Mesodermal cell (in vitro differentiated cells): ENCODE results near the gene APOC4.
A peak's percentile ranks its signal among the peaks of the same experiment; 100 is the strongest.
"Not testable (repeated sequence)": the region's sequence is repeated elsewhere in the genome, so short reads cannot be mapped to it uniquely, and the experiment has no call there.

ENCODE experiments used
- H3K27ac ChIP-seq: 2 replicates; pipeline ENCODE4 v1.7.0; 2013; ENCODE audit warnings: mild to moderate bottlenecking, low read depth, low read length, moderate library complexity; ENCODE audit not compliant: severe bottlenecking
- H3K36me3 ChIP-seq: 2 replicates; pipeline ENCODE4 v1.7.1; 2013; ENCODE audit warnings: mild to moderate bottlenecking, low read length, moderate library complexity; ENCODE audit not compliant: control insufficient read depth, insufficient read depth
- H3K4me1 ChIP-seq: one replicate; pipeline ENCODE4 v1.7.1; 2013; ENCODE audit warnings: mild to moderate bottlenecking, low read length; ENCODE audit not compliant: insufficient read depth, control insufficient read depth, poor library complexity, severe bottlenecking
- H3K4me3 ChIP-seq: 2 replicates; pipeline ENCODE4 v1.7.0; 2013; ENCODE audit warnings: low read length, control low read depth, mild to moderate bottlenecking; ENCODE audit not compliant: insufficient read depth, poor library complexity, severe bottlenecking; ENCODE audit errors: extremely low read depth
- H3K9me3 ChIP-seq: 2 replicates; pipeline ENCODE4 v1.7.1; 2013; ENCODE audit warnings: mild to moderate bottlenecking, low read length, moderate library complexity; ENCODE audit not compliant: control insufficient read depth
- WGBS, 2 experiments: methylation state at CpG; one replicate each; pipeline ENCODE4 v1.1.5; 2013; ENCODE audit warnings: missing lambda C conversion rate in 2 of 2; ENCODE audit not compliant: insufficient coverage in 2 of 2; 5-methylcytosine and 5-hydroxymethylcytosine counted together

The APOC4 gene

DNA sequence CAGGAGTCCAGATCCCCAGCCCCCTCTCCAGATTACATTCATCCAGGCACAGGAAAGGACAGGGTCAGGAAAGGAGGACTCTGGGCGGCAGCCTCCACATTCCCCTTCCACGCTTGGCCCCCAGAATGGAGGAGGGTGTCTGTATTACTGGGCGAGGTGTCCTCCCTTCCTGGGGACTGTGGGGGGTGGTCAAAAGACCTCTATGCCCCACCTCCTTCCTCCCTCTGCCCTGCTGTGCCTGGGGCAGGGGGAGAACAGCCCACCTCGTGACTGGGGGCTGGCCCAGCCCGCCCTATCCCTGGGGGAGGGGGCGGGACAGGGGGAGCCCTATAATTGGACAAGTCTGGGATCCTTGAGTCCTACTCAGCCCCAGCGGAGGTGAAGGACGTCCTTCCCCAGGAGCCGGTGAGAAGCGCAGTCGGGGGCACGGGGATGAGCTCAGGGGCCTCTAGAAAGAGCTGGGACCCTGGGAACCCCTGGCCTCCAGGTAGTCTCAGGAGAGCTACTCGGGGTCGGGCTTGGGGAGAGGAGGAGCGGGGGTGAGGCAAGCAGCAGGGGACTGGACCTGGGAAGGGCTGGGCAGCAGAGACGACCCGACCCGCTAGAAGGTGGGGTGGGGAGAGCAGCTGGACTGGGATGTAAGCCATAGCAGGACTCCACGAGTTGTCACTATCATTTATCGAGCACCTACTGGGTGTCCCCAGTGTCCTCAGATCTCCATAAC is 36.4 kb upstream of the APOC4 start, which contains the start of gene APOE:
TSS of gene APOE (plus strand) at position 360 of the 724 bp plus-strand sequence. CDS start 829 bp downstream, outside the sequence.
- H3K9me3 ChIP-seq = no peaks in the 10 kb centered on the region
- 1 to 4% methylated on average over 14 to 16 of the region's 20 CpGs for WGBS, 2 experiments
- peaks cover 10% of the 10 kb centered on the region for H3K4me1 ChIP-seq
- peak within 1 kb of the TSS; percentile 83 for H3K27ac ChIP-seq
- H3K4me3 ChIP-seq = peak within 1 kb of the TSS; percentile 61
- peaks cover 46% of the 10 kb centered on the region for H3K36me3 ChIP-seq

- Histone ChIP-seq H3K9me3 (no peaks in the 10 kb centered on the region), H3K4me3 (no peak overlapping the region), H3K36me3 (peaks cover 26% of the 10 kb centered on the region), H3K4me1 (peaks cover 19% of the 10 kb centered on the region), H3K27ac (no peak overlapping the region)
- WGBS, 2 experiments = 95 to 97% methylated on average over 9 to 11 of the region's 12 CpGs
Measured at GRCh38 chr19:44907613-44908012, 34.4 kb upstream of the APOC4 start.

- Histone ChIP-seq H3K4me3 (no peak overlapping the region), H3K9me3 (no peaks in the 10 kb centered on the region), H3K36me3 (peaks cover 23% of the 10 kb centered on the region), H3K4me1 (peaks cover 19% of the 10 kb centered on the region), H3K27ac (no peak overlapping the region)
- 95 to 96% methylated on average over 37 to 46 of the region's 46 CpGs for WGBS, 2 experiments
Measured at GRCh38 chr19:44908074-44908835, 33.8 kb upstream of the APOC4 start.

- H3K4me1 ChIP-seq = peaks cover 19% of the 10 kb centered on the region
- whole genome bisulfite sequencing, 2 experiments = 97% methylated on average over 41 to 42 of the region's 44 CpGs
- H3K4me3 ChIP-seq = no peak overlapping the region
- peaks cover 23% of the 10 kb centered on the region for H3K36me3 ChIP-seq
- no peak overlapping the region for H3K27ac ChIP-seq
- no peaks in the 10 kb centered on the region for H3K9me3 ChIP-seq
Measured at GRCh38 chr19:44908836-44909261, 33.2 kb upstream of the APOC4 start.

GRCh38 chr19:44909775-44910174 is 32.3 kb upstream of the APOC4 start:
- peaks cover 23% of the 10 kb centered on the region for H3K36me3 ChIP-seq

GRCh38 chr19:44911896-44912295 is 30.1 kb upstream of the APOC4 start:
- WGBS, 2 experiments = 90 to 100% methylated on average over 5 of the region's 6 CpGs
- H3K9me3 ChIP-seq, H3K4me3 ChIP-seq, H3K27ac ChIP-seq: not testable (repeated sequence)
- Histone ChIP-seq H3K4me1 (peaks cover 22% of the 10 kb centered on the region), H3K36me3 (peaks cover 23% of the 10 kb centered on the region)

More at GRCh38 chr19:44909775-44910174, 32.3 kb upstream of the APOC4 start:
- no peaks in the 10 kb centered on the region for H3K9me3 ChIP-seq
- H3K4me1 ChIP-seq = peaks cover 25% of the 10 kb centered on the region
- no peak overlapping the region for H3K4me3 ChIP-seq
- WGBS, 2 experiments = 100% methylated on average over 1 of the region's 5 CpGs; no CpG with 5 or more reads in 1 of the 2 experiments
- H3K27ac ChIP-seq = peak overlapping the region; percentile 41

- H3K27ac ChIP-seq = no peak overlapping the region
- peaks cover 22% of the 10 kb centered on the region for H3K4me1 ChIP-seq
- H3K9me3 ChIP-seq = no peaks in the 10 kb centered on the region
- H3K36me3 ChIP-seq = peaks cover 14% of the 10 kb centered on the region
- no peak overlapping the region for H3K4me3 ChIP-seq
- 86 to 93% methylated on average over 3 of the region's 6 CpGs for WGBS, 2 experiments
Measured at GRCh38 chr19:44912854-44913253, 29.2 kb upstream of the APOC4 start.

DNA sequence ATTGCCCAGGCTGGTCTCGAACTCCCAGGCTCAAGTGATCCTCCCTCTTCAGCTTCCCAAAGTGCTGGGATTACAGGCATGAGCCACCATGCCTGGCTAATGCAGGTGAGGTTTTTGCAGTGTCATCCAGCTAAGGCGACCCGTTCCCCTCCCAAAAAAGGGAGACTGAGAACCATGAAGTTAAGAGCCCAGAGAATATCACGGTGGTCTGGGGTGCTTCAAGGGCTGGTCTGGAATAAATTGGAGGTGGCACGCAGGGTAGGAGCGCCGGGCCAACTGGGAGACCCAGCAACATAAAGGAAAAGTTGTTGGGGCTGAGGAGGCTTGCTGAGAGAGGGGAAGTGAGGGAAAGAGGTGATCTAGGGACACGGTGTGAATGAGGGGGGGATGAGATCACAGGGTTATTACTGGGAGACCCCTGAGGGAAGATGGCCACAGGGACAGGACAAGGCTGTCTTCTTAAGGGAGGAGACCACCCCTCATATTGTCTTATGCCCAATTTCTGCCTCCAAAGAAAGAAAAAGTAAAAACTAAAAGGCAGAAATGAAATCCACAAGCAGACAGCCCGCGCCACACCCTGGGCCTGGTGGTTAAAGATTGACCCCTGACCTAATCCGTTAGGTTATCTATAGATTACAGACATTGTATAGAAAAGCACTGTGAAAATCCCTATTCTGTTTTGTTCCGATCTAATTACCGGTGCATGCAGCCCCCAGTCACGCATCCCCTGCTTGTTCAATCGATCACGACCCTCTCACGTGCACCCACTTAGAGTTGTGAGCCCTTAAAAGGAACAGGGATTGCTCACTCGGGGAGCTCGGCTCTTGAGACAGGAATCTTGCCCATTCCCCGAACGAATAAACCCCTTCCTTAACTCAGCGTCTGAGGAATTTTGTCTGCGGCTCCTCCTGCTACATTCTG is 28.3 kb upstream of the APOC4 start:
- Histone ChIP-seq H3K27ac (peak overlapping the region; percentile 91), H3K4me1 (peaks cover 22% of the 10 kb centered on the region), H3K36me3 (peaks cover 11% of the 10 kb centered on the region), H3K4me3 (peak overlapping the region; percentile 46)
- WGBS, 2 experiments = 68 to 76% methylated on average over 13 to 16 of the region's 23 CpGs
- not testable (repeated sequence) for H3K9me3 ChIP-seq

- Histone ChIP-seq H3K4me1 (peaks cover 22% of the 10 kb centered on the region), H3K27ac (peak within 1 kb of the TSS; percentile 91)
- 3 to 4% methylated on average over 12 to 16 of the region's 28 CpGs for whole genome bisulfite sequencing, 2 experiments
Measured at GRCh38 chr19:44914433-44915206, 27.4 kb upstream of the APOC4 start, which contains the start of gene APOC1. Gene APOC1, plus strand, starts transcription at chr19:44914608. Its CDS starts 284 bp downstream, at chr19:44914892.

More at GRCh38 chr19:44914433-44915206, 27.4 kb upstream of the APOC4 start, which contains the start of gene APOC1:
- H3K9me3 ChIP-seq, H3K36me3 ChIP-seq: not testable (repeated sequence)
- H3K4me3 ChIP-seq = peak within 1 kb of the TSS; percentile 46
